ENCODE measurements around the gene AKAP6.

The AKAP6 gene

DNA sequence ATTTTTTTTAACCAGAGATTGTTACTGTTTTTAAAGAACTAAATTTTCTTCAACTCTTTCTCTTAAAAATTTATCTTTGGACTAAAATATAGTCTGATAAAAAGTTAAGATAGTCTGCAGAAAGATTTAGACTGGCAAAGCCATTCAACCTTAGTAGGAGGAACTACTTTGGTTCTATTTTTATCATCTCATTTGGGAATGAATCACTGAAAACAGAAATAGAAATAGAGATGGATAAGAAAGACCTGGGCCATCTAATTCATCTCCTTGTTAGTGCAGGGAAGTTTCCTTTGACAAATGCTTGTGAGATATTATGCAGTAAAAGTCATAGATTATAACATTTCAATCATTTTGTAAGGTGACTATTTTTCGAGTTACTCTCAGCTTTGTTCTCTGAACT lies 346.3 kb downstream of the AKAP6 start:
- no peak for DNase-seq (ENCODE audit: low read depth)

DNA sequence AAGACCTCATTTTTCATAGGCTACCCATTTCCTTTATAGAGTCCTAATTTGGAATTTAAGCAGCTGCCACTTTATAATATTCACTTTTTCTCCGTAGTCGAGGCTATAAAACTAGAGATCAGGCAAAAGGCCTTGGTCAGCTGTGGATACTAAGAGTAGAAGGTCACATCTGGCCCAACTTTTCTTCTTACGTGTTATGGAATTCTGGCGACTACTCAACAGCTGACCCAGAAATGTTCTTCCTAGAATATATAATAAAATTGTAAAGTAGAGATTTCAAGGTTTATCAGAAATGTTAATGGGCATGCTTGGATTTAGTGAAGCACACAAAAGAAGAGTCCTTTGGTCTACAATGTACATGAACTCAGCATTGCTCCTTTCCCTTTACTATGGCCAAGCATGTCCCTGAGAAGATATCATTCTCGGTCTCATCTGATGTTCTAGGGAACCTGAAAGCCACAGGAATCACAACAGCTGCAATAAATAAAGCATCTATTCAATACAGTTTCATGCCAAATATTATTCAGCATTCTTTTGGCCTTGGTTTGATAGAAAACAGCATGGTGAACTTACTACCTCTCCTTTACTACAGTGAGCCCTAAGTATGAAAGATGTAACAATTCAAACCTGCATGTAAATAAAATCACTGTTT lies 348.2 kb downstream of the AKAP6 start:
- DNase-seq (ENCODE audit: low read depth): no peak

DNA sequence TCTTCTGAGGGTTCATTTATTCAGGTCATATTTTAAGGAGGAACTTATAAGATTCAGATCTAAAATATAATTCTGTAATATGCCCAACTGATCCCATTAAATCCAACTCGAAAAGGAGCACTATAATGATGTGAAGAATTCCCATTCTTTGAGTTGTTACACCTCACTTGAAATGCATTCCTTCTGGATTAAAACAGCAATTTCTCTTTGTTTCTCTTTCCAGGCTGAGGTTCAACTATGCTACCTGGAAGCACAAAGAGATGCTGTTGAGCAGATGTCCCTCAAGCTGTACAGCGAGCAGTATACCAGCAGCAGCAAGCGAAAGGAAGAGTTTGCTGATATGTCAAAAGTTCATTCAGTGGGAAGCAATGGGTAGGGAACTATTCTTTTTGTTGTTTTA lies 349.0 kb downstream of the AKAP6 start:
- DNase-seq (ENCODE audit: low read depth): no peak

DNA sequence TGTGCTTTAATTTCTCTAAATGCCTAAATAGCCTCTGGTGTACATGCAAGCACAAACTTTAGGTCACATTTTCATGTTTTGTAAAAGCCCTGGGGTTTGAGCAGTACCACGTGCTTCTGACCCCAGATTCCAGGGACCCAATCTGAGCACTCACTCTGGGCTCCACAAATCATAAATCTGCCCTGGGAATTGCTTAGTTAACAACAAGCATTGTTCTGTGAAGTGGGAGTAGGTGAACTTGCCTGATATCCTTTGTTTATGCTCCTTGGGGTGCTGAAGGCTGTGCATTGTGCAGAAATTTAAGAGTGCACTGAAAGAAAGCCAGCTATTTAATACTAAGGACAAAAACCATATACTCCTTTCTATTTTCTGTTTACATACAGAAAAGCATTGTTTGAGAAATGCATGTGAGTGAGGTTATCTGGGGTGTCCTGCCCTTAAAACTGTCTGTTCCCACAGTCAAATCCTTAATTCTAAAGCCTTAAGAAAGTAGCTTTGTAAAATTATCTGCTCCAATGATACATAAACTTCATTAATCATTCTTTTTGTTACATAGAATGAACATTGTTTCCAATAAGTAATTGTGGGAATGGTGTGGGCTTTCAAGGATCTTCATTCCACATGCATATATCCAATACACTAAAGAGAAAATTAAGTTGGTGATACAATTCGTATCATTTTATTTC lies 351.0 kb downstream of the AKAP6 start:
- no peak for DNase-seq (ENCODE audit: low read depth)

DNA sequence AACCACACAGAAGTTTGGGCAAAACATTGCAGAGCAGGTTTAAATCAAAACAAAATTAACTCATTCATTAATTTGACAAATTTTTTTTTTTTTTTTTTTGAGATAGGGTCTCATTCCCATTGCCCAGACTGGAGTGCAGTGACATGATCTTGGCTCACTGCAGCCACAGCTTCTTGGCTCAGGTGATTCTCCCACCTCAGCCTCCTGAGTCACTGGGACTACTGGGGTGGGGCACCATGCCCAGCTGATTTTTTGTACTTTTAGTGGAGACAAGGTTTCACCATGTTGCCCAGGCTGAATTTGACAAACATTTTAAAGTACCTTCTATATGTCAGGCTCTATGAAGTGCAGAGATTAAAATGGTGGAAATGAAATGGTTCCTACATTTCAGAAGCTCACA lies 352.5 kb downstream of the AKAP6 start:
- no peak for DNase-seq (ENCODE audit: low read depth)

DNA sequence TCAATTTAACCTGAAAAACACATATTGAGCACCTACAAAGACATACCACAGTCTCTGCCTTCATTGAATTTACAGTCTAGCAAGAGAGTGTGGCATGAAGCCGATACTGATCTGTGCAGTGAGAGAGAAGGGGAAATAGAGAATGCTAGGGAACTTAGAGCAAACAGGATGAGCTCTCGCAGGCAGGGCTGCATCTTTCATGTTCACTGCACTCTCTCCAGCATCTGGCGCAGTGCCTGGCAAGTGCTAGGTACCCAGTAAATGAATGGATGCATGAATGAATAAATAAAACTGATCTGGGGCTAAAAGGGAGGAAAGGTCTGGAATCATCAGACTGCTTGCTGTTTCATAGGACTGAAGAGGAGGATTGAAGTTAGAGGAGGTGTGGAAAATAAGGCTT lies 353.1 kb downstream of the AKAP6 start:
- no peak for DNase-seq (ENCODE audit: low read depth)

DNA sequence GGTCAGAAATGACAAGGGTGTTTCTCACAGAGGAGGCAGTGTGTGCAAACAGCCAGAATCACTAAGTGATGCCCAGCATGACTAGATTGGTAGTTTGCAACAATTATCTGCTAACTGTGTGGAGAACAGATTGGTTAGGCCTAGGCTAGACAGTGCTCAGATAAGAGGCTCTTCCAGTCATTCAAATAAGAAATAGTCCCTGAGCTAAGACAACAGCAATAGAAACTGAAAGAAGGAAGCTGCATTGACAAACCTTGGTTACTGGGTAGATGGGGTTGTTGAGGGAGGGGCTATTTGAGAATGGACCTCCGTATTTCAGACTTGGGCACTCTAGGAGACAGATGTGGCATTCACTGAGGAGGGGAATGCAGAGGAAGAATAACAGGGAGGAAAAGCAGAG lies 354.6 kb downstream of the AKAP6 start:
- no peak for DNase-seq (ENCODE audit: low read depth)

DNA sequence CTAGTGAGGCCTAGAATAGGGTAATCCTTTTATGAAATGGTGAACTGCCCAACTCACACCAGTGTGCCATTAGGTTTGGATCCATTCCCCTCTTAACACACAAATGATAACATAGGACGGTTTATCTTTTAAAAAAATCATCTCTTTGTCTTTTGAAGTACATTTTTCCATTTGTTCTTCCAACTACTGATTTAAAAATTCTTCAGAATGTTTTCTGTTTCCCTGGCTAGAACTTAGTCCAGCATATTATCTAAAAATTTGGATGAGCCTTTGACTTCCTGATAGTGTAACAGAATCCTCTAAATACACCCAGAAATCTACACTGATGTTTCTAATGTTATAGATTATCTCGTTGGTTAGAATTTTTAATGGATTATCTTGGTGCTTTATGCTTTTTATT lies 359.8 kb downstream of the AKAP6 start:
- no peak for DNase-seq (ENCODE audit: low read depth)

DNA sequence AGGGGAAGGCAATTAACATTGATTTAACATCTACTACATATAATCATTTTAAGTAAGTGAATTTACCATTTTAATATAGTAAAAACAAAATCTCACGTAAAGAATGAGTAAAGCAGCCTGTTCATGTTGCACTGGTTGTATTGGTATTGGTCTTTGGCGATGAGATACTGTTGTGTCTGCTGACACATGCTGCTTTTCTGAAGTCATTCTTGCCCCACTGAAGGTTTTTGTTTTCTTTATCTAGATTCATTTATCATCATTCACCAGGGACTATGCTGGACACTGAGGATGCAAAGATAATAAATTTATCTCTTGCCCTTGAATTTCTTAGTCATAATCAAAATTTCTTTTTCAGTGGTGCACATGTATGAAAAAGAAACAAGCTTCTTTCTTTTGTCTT lies 363.3 kb downstream of the AKAP6 start:
- DNase-seq (ENCODE audit: low read depth): no peak

DNA sequence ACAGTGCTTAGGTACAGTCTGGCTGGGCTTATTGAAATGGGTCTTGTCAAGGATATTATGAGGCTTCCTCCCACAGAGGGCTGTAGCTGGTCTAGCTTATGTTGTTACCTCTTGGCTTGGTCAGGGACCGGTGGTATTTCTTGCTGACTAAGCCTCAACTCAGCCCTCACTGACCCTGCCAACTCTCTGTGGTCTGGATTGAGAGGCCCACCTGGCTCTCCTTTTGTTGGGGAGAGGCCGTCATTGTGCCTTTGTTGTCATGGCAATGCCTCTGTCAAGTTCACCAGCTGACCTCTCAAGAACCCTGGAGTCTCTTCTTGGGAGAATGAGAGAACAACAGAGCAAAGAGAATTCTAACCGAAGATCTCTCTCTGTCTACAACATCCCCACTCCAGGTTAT lies 364.0 kb downstream of the AKAP6 start:
- no peak for DNase-seq (ENCODE audit: low read depth)

DNA sequence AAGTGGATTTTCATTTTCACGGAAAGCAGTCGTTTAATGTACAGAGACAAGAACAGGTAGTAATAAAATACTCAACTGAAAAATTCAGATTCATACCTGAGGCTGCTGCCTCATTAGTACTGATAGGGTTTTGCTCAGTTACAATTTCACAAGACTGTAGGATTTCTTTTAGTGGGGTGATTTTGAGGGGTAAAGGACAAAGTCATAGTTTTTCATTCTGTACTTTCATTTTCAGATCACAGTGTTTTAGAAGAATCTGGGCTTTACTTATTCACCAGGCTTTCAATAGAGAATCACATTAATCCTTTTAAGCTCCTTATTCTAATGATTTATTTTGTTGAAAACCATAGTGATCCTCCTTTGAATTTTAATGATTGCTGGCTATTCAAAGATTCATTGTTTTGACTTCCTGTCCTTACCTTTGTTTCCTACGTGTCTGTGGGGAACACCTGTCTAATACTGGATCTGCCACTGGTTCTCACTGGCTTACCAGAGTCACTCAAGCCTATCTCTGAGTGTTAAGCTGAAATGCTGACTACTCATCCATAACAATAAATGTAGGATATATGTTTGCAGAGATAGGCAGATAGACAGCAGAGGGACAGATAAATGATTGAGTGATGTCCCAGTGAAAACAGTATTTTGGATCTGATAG lies 365.8 kb downstream of the AKAP6 start:
- DNase-seq (ENCODE audit: low read depth): no peak

DNA sequence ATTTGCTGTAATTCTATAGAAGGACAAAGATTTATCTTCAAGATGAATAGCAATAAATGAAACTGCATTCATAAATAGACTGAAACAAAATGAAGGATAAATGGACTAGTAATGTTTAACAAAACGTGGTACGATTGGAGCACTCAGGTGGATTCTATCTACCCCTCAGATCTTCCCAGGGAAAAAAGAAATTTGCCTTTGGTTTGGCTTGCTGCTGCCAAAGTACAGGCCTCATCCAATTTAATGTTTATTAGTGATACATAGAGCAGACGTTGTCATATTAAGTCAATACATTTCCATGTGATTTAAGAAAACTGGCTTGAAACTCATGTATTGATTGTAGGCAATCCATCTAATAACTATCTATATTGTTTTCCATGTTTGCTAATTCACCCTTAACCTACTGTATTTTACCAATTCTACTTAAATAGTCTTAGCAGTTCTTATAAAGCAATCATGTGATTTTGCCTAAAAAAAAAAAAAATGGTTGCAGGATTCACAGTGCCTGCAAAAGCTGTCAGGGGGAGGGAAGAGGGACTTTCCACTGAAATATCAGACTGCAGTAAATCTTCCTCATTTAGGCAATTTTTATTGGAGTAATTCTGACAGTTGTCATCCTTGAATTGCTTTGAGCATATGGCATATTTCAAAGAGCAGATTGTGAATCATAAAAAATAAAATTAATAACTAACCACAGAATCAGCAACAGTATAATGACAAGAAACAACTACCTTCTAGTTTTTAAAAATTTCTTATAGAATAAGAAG lies 367.4 kb downstream of the AKAP6 start:
- DNase-seq (ENCODE audit: low read depth): no peak

DNA sequence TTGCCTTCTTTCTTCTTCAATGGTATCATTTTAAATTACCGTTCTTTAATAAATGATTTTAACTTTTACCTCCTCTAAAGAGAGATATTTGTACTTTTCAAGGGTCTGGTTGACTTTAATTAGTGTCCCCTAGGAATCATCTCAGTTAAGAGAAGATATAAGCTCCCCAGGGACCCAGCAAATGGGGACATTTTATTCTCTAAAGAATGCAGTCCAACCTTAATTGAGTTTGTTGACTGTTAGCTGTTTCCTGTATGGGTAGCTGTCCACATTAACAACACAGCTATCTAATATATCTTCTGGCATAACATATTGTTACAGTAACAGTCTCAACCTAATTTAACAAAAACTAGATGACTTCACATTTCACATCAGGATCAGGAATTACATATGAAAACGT lies 368.0 kb downstream of the AKAP6 start:
- no peak for DNase-seq (ENCODE audit: low read depth)

DNA sequence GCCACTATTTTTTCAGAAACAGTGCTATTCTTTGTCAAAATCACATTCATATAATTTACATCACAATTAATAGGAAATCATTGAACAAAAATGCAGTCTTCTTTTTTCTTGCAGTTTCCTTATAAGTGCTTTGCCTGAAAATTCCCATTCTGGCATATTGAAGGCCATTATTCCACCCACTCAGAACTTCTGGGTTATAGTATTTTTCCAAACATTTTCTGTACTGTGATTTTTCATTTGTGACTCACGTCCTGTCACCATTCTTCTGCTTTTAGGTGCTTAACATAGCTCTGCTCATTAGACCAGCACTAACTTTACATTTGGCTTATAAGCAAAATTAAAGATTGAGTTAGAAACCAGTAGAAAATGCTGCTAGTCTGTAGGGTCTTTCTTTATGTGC lies 368.6 kb downstream of the AKAP6 start:
- DNase-seq (ENCODE audit: low read depth): no peak

DNA sequence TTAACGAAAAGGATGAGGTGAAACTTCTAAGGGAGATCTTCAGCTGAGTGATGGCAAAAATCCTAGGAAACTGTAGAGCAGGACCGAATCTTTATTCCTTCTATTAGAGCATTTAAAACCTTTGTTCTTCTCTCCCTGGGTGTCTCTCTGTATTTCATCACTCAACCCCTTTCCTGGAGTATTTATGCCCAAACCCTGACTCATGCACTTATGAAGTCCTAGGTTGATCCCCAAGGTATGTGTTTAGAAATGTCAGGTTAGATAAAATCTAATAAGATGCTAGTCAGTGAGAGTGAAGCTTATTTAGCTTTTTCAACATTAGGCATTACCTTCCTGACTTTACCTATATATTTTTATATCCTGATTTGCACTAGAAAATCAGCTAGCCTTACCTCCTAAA lies 369.7 kb downstream of the AKAP6 start:
- DNase-seq (ENCODE audit: low read depth): no peak

DNA sequence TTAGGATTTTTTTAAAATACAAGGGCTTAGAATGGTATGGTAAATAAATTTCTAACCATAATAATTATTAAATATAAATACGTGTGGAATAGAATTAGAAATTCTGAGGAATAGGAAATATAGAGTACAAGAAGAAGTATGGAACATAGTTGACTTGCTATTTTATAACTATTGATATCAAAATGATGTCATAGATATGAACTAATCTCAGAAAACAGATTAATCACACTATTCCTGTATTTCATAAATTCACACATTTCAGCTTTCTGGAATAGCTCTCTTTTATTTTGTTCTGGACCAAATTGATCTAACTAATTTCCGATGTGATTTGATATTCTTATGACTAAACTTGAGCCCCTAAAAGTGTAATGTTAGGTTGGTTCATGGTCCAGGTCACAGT lies 372.4 kb downstream of the AKAP6 start:
- DNase-seq (ENCODE audit: low read depth): no peak

DNA sequence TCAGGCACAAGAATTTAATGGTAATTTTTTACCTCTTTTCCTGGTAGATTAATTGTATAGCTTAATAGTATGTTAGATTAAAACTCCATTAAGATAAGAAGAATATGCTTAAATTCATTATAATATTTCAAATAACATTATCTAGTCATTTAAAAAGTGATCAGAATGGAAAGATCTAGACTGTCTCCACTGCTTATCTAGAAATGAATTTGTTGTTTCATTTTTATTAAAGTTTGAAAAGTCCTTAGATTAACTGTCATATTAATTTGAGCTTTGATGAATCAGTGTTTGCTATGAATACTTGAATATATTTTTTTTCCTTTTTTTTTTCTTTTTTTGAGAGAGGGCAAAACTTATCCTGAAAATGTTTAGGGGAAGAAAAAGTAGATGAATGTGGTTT lies 373.0 kb downstream of the AKAP6 start:
- DNase-seq (ENCODE audit: low read depth): no peak

DNA sequence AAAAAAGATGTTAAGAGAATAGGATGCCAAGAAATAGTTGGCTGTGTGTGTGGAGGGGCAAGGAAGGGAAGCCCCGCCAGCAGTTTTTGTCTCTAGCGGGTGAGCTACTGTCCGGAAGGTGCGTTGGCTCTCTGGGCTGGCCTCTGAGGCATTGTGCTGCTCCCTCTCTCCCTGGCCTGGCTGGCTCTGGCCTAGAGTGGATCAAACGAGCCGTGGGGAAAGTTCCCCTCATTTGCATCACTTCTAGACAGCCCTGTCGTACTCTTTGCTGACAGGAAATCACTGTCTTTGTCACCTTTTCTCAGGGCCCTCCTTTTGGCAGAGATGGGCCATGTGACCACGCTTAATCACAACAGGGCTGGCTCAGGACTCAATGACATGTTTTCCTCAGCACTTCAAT lies 373.5 kb downstream of the AKAP6 start:
- no peak for DNase-seq (ENCODE audit: low read depth)

DNA sequence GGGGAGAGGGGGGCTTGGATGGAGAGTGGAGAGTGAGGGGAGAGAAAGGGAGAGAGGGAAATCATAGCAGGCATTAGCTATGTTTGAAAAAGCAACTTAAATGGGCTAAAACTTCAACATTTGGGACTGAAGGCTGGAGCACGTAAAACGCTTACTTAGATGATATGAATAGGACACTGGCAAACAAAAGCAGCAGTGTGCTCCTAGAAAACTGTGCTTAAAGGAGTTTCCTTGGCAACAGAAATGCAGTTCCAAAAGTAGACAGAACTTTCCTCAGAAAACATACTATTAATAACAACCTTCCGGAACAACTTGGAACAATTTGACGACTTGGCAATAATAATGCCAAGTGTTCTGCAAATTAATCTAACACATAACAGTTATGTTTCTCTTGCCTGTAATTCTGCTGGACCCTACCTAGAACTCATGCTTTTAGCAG lies 374.1 kb downstream of the AKAP6 start:
- DNase-seq (ENCODE audit: low read depth): no peak

DNA sequence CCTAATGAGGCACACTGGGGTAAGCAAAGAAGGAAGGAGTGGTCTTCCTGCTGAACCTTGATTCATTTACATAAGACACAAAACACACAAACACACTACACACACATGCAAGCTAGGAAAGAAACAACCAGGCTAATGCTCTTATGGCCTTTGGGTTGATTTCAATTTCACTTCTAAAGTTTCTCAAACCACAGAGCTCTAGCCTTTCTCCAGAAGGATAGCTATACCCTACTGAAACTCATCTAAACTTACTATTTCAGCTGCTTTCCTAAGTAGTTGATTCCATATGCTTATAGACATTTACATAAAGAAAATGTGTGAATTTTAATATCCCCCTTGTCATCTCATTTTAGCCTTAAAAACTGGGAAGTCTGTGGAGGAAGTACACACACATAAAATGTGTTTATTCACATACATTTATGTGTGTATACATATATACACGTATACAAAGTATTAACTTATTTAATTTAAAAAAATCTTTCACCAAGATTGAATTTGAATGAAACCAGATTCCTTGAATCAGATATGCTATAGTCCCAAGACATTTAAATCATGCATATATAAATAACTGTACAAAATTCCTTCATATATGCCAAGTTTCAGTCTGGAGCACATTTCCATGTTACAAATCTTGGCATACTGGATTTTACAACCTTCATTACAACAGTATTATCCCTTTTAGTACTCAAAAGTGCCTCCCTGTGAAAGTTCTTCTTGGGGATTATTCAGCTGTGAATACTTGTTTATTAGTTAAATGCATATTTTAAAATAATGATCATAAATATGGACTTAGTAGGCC lies 377.8 kb downstream of the AKAP6 start:
- DNase-seq (ENCODE audit: low read depth): no peak

DNA sequence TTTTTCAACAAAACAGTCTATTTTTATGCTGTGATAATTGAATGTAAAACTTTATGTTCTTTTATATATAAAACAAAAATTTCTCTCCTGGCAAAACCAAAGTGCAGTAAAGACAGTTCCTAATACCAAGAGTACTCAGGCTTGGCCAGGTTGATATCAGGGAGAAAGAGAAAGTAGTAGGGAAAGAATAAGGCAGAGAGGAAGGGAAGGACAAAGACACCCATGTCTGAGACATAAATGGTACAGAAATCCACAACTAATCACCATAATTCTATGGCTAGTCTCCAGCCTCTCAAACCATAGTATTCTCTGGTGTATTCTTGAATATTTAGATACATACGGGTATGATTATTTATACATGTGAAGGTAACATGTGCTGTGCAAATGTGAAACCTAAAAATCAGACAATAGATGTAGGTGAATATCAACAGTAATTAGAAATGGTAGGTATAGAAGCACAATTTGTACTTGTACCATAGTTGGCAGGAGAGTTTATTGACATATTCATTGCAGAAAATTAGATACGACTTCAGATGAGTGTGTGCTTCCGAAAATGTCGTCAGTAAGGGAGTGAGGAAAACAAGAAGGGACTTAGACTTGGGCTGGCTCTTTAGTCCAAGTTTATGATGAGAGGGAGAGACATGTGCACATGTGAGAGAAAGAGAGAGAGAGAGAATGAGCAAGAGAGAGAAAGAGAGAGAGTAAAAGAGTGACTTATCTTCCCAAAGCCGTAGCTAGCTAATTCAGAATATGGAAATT lies 378.8 kb downstream of the AKAP6 start:
- DNase-seq (ENCODE audit: low read depth): no peak

All from HS-27A (cell line).